ENCODE measurements around the gene AVPI1. TPM values are rescaled to one million over a fixed set of nuclear protein-coding genes. Genes with fewer than 3 reads are reported as not detected.

The AVPI1 gene
- total RNA-seq, 2 experiments from 2014 or later: 2.5 to 3.0 TPM

GRCh38 chr10:97689559-97690020, 2.5 kb upstream of the AVPI1 start:
- ChIA-PET CTCF (interaction anchor here (0.8 to 3.9 kb wide), 2 partner anchors 12 to 18 kb away, joined by 3 to 16 read pairs; no protein-coding TSS in a partner anchor), POLR2A (no interaction called here)

GRCh38 chr10:97687785-97688781, 1.0 kb upstream of the AVPI1 start:
- ChIA-PET CTCF (interaction anchor here (0.6 to 3.9 kb wide), 10 partner anchors 10 to 48 kb away, joined by 3 to 19 read pairs (median 8); partner anchors contain the start of genes MARVELD1 and ZFYVE27), POLR2A (interaction anchor here (0.6 to 1.2 kb wide), 4 partner anchors 47 to 104 kb away, joined by 3 to 8 read pairs (median 4); partner anchors contain the start of genes C10orf62, PI4K2A and ZFYVE27)

GRCh38 chr10:97686301-97686961, 610 bp downstream of the AVPI1 start:
- POLR2A ChIA-PET: interaction anchor here (0.6 to 1.5 kb wide), 5 partner anchors 25 to 189 kb away, joined by 3 to 9 read pairs (median 3); partner anchors contain the start of genes PI4K2A and ZFYVE27
- CTCF ChIA-PET: interaction anchor here (0.6 to 3.9 kb wide), 11 partner anchors 9 to 350 kb away, joined by 3 to 19 read pairs (median 7); partner anchors contain the start of gene ZFYVE27

- CTCF ChIA-PET: interaction anchor here (1.2 to 2.0 kb wide), 3 partner anchors 8 to 285 kb away, joined by 3 to 19 read pairs (median 3); no protein-coding TSS in a partner anchor
- POLR2A ChIA-PET: no interaction called here
Measured at GRCh38 chr10:97685395-97685958, 1.6 kb downstream of the AVPI1 start.

- POLR2A ChIA-PET: interaction anchor here (0.7 kb wide), 1 partner anchor 270 kb away, joined by 4 read pairs; no protein-coding TSS in a partner anchor
- CTCF ChIA-PET: interaction anchor here (1.4 to 2.8 kb wide), 2 partner anchors 28 to 47 kb away, joined by 3 to 13 read pairs; no protein-coding TSS in a partner anchor
Measured at GRCh38 chr10:97684866-97685394, 2.1 kb downstream of the AVPI1 start.

- ChIA-PET CTCF (interaction anchor here (1.3 to 2.8 kb wide), 2 partner anchors 17 to 48 kb away, joined by 6 to 13 read pairs; no protein-coding TSS in a partner anchor), POLR2A (interaction anchor here (0.7 kb wide), 1 partner anchor 270 kb away, joined by 4 read pairs; no protein-coding TSS in a partner anchor)
Measured at GRCh38 chr10:97684368-97684713, 2.7 kb downstream of the AVPI1 start.

GRCh38 chr10:97683556-97684367, 3.3 kb downstream of the AVPI1 start:
- CTCF ChIA-PET: interaction anchor here (0.7 to 2.8 kb wide), 3 partner anchors 18 to 48 kb away, joined by 5 to 13 read pairs (median 6); no protein-coding TSS in a partner anchor
- POLR2A ChIA-PET: no interaction called here

- CTCF ChIA-PET: interaction anchor here (2.8 kb wide), 1 partner anchor 50 kb away, joined by 13 read pairs; no protein-coding TSS in a partner anchor
- POLR2A ChIA-PET: no interaction called here
Measured at GRCh38 chr10:97682042-97682441, 5.0 kb downstream of the AVPI1 start.

GRCh38 chr10:97679594-97679993, 7.4 kb downstream of the AVPI1 start:
- ChIA-PET CTCF (interaction anchor here (3.2 kb wide), 1 partner anchor 22 kb away, joined by 10 read pairs; no protein-coding TSS in a partner anchor), POLR2A (no interaction called here)

- POLR2A ChIA-PET: no interaction called here
Measured at GRCh38 chr10:97676770-97677581, 10.1 kb downstream of the AVPI1 start.

GRCh38 chr10:97675222-97675621, 11.8 kb downstream of the AVPI1 start:
- ChIA-PET POLR2A (no interaction called here), CTCF (interaction anchor here (0.5 to 1.2 kb wide), 4 partner anchors 20 to 56 kb away, joined by 3 to 4 read pairs (median 3); no protein-coding TSS in a partner anchor)

More at GRCh38 chr10:97676770-97677581, 10.1 kb downstream of the AVPI1 start:
- CTCF ChIA-PET: interaction anchor here (1.0 to 3.2 kb wide), 8 partner anchors 10 to 79 kb away, joined by 3 to 19 read pairs (median 4); partner anchors contain the start of gene AVPI1

- CTCF ChIA-PET: interaction anchor here (0.7 to 1.0 kb wide), 2 partner anchors 27 to 34 kb away, joined by 3 read pairs; no protein-coding TSS in a partner anchor
- POLR2A ChIA-PET: no interaction called here
Measured at GRCh38 chr10:97673736-97674525, 13.1 kb downstream of the AVPI1 start.

GRCh38 chr10:97669571-97669970, 17.5 kb downstream of the AVPI1 start:
- ChIA-PET CTCF (interaction anchor here (1.1 kb wide), 1 partner anchor 32 kb away, joined by 3 read pairs; no protein-coding TSS in a partner anchor), POLR2A (no interaction called here)

GRCh38 chr10:97667463-97667862, 19.6 kb downstream of the AVPI1 start:
- POLR2A ChIA-PET: no interaction called here
- CTCF ChIA-PET: no interaction called here

- POLR2A ChIA-PET: no interaction called here
- CTCF ChIA-PET: no interaction called here
Measured at GRCh38 chr10:97666992-97667391, 20.0 kb downstream of the AVPI1 start.

- CTCF ChIA-PET: no interaction called here
- POLR2A ChIA-PET: no interaction called here
Measured at GRCh38 chr10:97664282-97664850, 22.7 kb downstream of the AVPI1 start.

Measured in activated CD8-positive, alpha-beta memory T cell treated with anti-CD3 and anti-CD28 coated beads for 36 hours (primary cell).